ENCODE data around the gene DNER. TPM values are rescaled to one million over a fixed set of nuclear protein-coding genes. Genes with fewer than 3 reads are reported as not detected.

DNER gene
- total RNA-seq, 1 experiment from 2014 or later, result 8.4 TPM

DNA sequence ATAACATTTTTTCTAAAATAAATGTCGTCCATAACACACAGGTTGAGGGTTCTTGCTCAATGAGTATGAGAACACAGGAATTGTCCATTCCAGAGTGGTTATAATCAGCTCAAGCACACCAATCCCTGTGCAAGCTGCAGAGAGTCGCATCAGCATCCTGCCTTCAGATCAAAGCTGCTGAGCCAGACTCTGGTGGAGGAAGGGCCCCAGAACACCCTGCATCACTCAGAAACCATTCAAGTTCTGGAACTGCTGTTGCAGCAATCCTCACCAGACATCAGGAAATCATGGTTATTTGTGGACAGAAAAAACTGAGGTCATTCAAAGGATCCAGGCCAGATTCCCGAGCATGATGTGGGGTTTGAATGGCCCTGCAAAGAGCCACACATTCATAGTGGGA, 44.5 kb downstream of the DNER start:
- Histone ChIP-seq H3K27ac (ENCODE audit: low read depth, low read length, poor library complexity, severe bottlenecking) (no peak overlapping the region), H3K36me3 (ENCODE audit: insufficient read depth, low read length, poor library complexity, severe bottlenecking) (no peaks in the 10 kb centered on the region), H3K9me3 (ENCODE audit: low read depth, low read length, poor library complexity, severe bottlenecking) (no peaks in the 10 kb centered on the region), H3K4me1 (ENCODE audit: insufficient read depth, low read length, poor library complexity, severe bottlenecking) (no peaks in the 10 kb centered on the region), H3K4me3 (ENCODE audit: low read depth, low read length, poor library complexity, severe bottlenecking) (no peak overlapping the region), H3K27me3 (replicated peaks; ENCODE audit: insufficient read depth, low read depth, low read length, poor library complexity) (peaks cover 24% of the 10 kb centered on the region)
- intact Hi-C loops (cut with micrococcal nuclease; ENCODE audit: unreplicated experiment), result no loop called here
- DNase-seq (ENCODE audit: low spot score), result no peak
- BruUV-seq (replicated peaks), result no TSS peak
- TF ChIP-seq, protein P1, sequence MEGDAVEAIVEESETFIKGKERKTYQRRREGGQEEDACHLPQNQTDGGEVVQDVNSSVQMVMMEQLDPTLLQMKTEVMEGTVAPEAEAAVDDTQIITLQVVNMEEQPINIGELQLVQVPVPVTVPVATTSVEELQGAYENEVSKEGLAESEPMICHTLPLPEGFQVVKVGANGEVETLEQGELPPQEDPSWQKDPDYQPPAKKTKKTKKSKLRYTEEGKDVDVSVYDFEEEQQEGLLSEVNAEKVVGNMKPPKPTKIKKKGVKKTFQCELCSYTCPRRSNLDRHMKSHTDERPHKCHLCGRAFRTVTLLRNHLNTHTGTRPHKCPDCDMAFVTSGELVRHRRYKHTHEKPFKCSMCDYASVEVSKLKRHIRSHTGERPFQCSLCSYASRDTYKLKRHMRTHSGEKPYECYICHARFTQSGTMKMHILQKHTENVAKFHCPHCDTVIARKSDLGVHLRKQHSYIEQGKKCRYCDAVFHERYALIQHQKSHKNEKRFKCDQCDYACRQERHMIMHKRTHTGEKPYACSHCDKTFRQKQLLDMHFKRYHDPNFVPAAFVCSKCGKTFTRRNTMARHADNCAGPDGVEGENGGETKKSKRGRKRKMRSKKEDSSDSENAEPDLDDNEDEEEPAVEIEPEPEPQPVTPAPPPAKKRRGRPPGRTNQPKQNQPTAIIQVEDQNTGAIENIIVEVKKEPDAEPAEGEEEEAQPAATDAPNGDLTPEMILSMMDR (conservative IDR thresholded peaks at IDR 0.05; ENCODE audit: low read depth, low read length), result no peak
- no peak for TF ChIP-seq EZH2 (IDR thresholded peaks at IDR 0.05; ENCODE audit: borderline replicate concordance, low read depth, low read length, poor library complexity, severe bottlenecking)
- ChIA-PET CTCF (no interaction called here), POLR2A (ENCODE audit: low non-redundant PET) (interaction anchor here (0.6 kb wide), 1 partner anchor 13 kb away, joined by 3 read pairs; no protein-coding TSS in a partner anchor)

DNA sequence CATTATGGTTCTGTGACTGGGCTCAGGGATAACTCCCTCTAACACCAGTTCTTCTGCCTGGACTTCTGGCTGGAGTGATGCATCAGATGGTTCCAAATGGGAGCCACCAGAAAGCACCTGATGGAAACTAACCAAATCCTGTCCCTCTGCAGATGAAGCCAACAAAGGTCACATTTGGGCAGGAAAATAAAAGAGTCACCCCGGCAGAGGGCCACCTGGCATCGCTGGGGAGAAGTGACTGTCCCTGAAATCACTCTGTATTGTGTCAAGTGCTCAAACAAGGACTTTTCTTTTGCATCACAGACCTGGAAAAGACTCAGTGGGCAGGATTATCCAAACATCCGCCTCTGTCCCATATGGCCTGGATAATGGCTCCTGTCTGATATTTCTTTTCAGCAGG, 47.5 kb downstream of the DNER start:
- Histone ChIP-seq H3K4me3 (ENCODE audit: low read depth, low read length, poor library complexity, severe bottlenecking) (no peak overlapping the region), H3K4me1 (ENCODE audit: insufficient read depth, low read length, poor library complexity, severe bottlenecking) (no peaks in the 10 kb centered on the region), H3K9me3 (ENCODE audit: low read depth, low read length, poor library complexity, severe bottlenecking) (no peaks in the 10 kb centered on the region), H3K27me3 (replicated peaks; ENCODE audit: insufficient read depth, low read depth, low read length, poor library complexity) (peaks cover 14% of the 10 kb centered on the region), H3K27ac (ENCODE audit: low read depth, low read length, poor library complexity, severe bottlenecking) (no peak overlapping the region), H3K36me3 (ENCODE audit: insufficient read depth, low read length, poor library complexity, severe bottlenecking) (no peaks in the 10 kb centered on the region)
- intact Hi-C loops (cut with micrococcal nuclease; ENCODE audit: unreplicated experiment), result no loop called here
- ChIA-PET POLR2A (ENCODE audit: low non-redundant PET) (no interaction called here), CTCF (no interaction called here)
- BruUV-seq (replicated peaks), result no TSS peak
- TF ChIP-seq, protein P1 (conservative IDR thresholded peaks at IDR 0.05; ENCODE audit: low read depth, low read length), result no peak
- no peak for TF ChIP-seq EZH2 (IDR thresholded peaks at IDR 0.05; ENCODE audit: borderline replicate concordance, low read depth, low read length, poor library complexity, severe bottlenecking)
- DNase-seq (ENCODE audit: low spot score), result no peak

DNA sequence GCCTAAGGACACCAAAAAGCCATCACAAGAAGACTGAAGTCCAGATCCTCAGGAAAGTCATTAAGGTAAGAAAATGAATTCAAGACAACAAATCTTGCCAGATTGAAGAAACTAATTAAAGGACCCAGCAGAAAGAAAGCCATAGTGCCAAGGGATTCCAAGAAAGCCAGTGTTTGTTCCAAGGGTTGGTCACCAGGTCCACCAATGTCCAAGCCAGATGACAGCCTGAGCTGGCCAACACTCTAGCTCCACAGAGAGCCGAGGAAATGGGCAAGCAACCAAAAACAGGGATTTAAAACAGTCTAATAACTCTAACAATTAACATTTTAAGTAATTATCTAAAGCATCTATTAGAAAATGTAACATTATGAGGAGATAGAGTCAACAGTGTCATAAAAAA, 49.2 kb downstream of the DNER start:
- Histone ChIP-seq H3K4me3 (ENCODE audit: low read depth, low read length, poor library complexity, severe bottlenecking) (no peak overlapping the region), H3K36me3 (ENCODE audit: insufficient read depth, low read length, poor library complexity, severe bottlenecking) (no peaks in the 10 kb centered on the region), H3K4me1 (ENCODE audit: insufficient read depth, low read length, poor library complexity, severe bottlenecking) (no peaks in the 10 kb centered on the region), H3K27me3 (replicated peaks; ENCODE audit: insufficient read depth, low read depth, low read length, poor library complexity) (no peaks in the 10 kb centered on the region), H3K27ac (ENCODE audit: low read depth, low read length, poor library complexity, severe bottlenecking) (no peak overlapping the region), H3K9me3 (ENCODE audit: low read depth, low read length, poor library complexity, severe bottlenecking) (no peaks in the 10 kb centered on the region)
- no peak for TF ChIP-seq EZH2 (IDR thresholded peaks at IDR 0.05; ENCODE audit: borderline replicate concordance, low read depth, low read length, poor library complexity, severe bottlenecking)
- TF ChIP-seq, protein P1 (conservative IDR thresholded peaks at IDR 0.05; ENCODE audit: low read depth, low read length), result no peak
- intact Hi-C loops (cut with micrococcal nuclease; ENCODE audit: unreplicated experiment), result no loop called here
- no peak for DNase-seq (ENCODE audit: low spot score)
- BruUV-seq (replicated peaks), result no TSS peak
- POLR2A ChIA-PET (ENCODE audit: low non-redundant PET), result no interaction called here
- CTCF ChIA-PET, result no interaction called here
